ENCODE data around the gene KCNMA1. TPM values are rescaled to one million over a fixed set of nuclear protein-coding genes. Genes with fewer than 3 reads are reported as not detected.

KCNMA1 gene
- total and polyA plus RNA-seq, 10 of the 15 experiments (the other 5 are each of a cell fraction or from before 2014, with no cell fraction given), result 8.5 to 77.0 (median 21.3) TPM

- Histone ChIP-seq H3K79me2 (ENCODE audit: control insufficient read depth, insufficient read depth, low read length) (no peaks in the 10 kb centered on the region), H3K4me3 (no peak overlapping the region), H3K36me3 (ENCODE audit: control insufficient read depth in 2 of 2, insufficient read depth in 2 of 2, low read length in 1 of 2) (no peaks in the 10 kb centered on the region), H2AFZ (ENCODE audit: control insufficient read depth, low read depth, low read length) (no peak overlapping the region), H3K27me3 (replicated peaks in 1 of 2; ENCODE audit: control insufficient read depth in 2 of 2, insufficient read depth in 2 of 2, low read length in 1 of 2) (no peaks in the 10 kb centered on the region; a peak in 1 of 4 replicates), H4K20me1 (ENCODE audit: control insufficient read depth, insufficient read depth) (no peaks in the 10 kb centered on the region), H3K9me3 (replicated peaks; ENCODE audit: control insufficient read depth, insufficient read depth, low read length) (no peaks in the 10 kb centered on the region), H3K4me2 (ENCODE audit: control insufficient read depth, insufficient read depth) (no peak overlapping the region), H3K4me1 (ENCODE audit: control insufficient read depth, insufficient read depth, low read length) (no peaks in the 10 kb centered on the region), H3K9ac (ENCODE audit: control insufficient read depth, insufficient read depth, low read length) (no peak overlapping the region), H3K27ac (ENCODE audit: control insufficient read depth, insufficient read depth) (no peak overlapping the region)
- in situ Hi-C loops (cut with MboI) (no loop called here), intact Hi-C loops (cut with micrococcal nuclease; ENCODE audit: unreplicated experiment) (no loop called here)
- POLR2A ChIA-PET, result no interaction called here
- CTCF ChIA-PET, result interaction anchor here (1.9 to 2.0 kb wide), 2 partner anchors 27 to 29 kb away, joined by 4 to 5 read pairs; no protein-coding TSS in a partner anchor
- ATAC-seq (no peak), DNase-seq (ENCODE audit: low read depth, low spot score) (no peak), FAIRE-seq (no peak)
- 68% methylated on average over 7 of the region's 7 CpGs for whole genome bisulfite sequencing (ENCODE audit: insufficient coverage, insufficient replicate concordance, low lambda C conversion rate, missing lambda C conversion rate)
- RAD21 ChIA-PET (ENCODE audit: unreplicated experiment), result no interaction called here
- BruUV-seq (replicated peaks), result no TSS peak
- TF ChIP-seq PAX5 (IDR thresholded peaks at IDR 0.05; ENCODE audit: borderline replicate concordance, low read depth, low read length) (no peak), ZBTB11 (CRISPR knock-in tag; IDR thresholded peaks at IDR 0.05) (no peak), HCFC1 (IDR thresholded peaks at IDR 0.05; ENCODE audit: low read length) (no peak), SMC3 (IDR thresholded peaks at IDR 0.05; ENCODE audit: borderline replicate concordance, low read length) (no peak), ZNF687 (IDR thresholded peaks at IDR 0.05) (no peak), POLR2AphosphoS2 (IDR thresholded peaks at IDR 0.05; ENCODE audit: low read depth, low read length) (no peak), ZZZ3 (IDR thresholded peaks at IDR 0.05; ENCODE audit: control insufficient read depth, insufficient read length, low read depth) (no peak)
- SMC1A ChIA-PET (ENCODE audit: uncharacterized antibody, unreplicated experiment), result no interaction called here
These were observed 659.7 kb downstream of the KCNMA1 start for GRCh38 chr10:76977901-76978300.
